Liver (tissue), 3 donors: ENCODE results near the gene TREX2.

Source experiments
- GABPA ChIP-seq, 2 donors: IDR thresholded peaks in 1 of 2; conservative IDR thresholded peaks in 1 of 2; 2 replicates each; pipeline ENCODE4 v1.6.1; 2016; ENCODE audit warnings: antibody characterized with exemption in 2 of 2, mild to moderate bottlenecking in 1 of 2, moderate library complexity in 1 of 2
- RAD21 ChIP-seq, 2 donors: IDR thresholded peaks; 2 replicates each; pipeline ENCODE4 v1.6.1; 2016; ENCODE audit warnings: antibody characterized with exemption in 2 of 2, mild to moderate bottlenecking in 2 of 2
- YY1 ChIP-seq: IDR thresholded peaks from 2 replicates; pipeline ENCODE4 v1.6.1; 2016; ENCODE audit warnings: antibody characterized with exemption, mild to moderate bottlenecking
- TF ChIP-seq, protein P1 (sequence below): fragments of 150-350 bp; IDR thresholded peaks from 2 replicates; pipeline ENCODE4 v1.5.1; 2017; ENCODE audit warnings: improper control_type of control experiment, low read depth, low read length; ENCODE audit not compliant: missing input control
- TF ChIP-seq, protein P2 (sequence below): IDR thresholded peaks from 2 replicates; pipeline ENCODE4 v1.6.1; 2016; ENCODE audit warnings: antibody characterized with exemption
- TF ChIP-seq, protein P3 (sequence below): IDR thresholded peaks from 2 replicates; pipeline ENCODE4 v1.6.1; 2016; ENCODE audit warnings: antibody characterized with exemption, mild to moderate bottlenecking
- donor health status: healthy.
- donor health status: healthy.

DNA sequence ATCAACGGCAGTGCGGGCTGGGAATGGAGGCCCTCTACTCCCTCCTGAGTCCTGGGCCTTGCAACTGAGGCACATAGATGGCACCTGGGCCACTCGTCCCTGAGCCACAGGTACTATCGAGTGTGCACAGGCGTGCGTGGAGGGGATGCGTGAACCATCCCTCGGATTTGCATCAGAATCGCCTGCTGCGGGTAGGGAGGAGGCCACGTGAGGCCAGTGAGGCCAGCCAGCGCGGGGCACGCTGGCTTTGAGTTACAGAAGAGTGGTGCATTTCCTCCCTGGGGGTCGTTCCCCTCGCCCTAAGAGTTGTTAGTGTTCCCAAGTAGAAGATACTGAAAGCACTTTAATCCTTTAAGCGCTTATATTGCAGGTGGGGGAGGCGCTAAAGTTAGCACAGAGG is 24.0 kb downstream of the TREX2 start:
- TF ChIP-seq YY1 (no peak), GABPA (IDR thresholded peaks at IDR 0.05 in 1 of 2, conservative IDR thresholded peaks at IDR 0.05 in 1 of 2) (no peak), RAD21 (IDR thresholded peaks at IDR 0.05) (no peak)
- TF ChIP-seq, protein P1, sequence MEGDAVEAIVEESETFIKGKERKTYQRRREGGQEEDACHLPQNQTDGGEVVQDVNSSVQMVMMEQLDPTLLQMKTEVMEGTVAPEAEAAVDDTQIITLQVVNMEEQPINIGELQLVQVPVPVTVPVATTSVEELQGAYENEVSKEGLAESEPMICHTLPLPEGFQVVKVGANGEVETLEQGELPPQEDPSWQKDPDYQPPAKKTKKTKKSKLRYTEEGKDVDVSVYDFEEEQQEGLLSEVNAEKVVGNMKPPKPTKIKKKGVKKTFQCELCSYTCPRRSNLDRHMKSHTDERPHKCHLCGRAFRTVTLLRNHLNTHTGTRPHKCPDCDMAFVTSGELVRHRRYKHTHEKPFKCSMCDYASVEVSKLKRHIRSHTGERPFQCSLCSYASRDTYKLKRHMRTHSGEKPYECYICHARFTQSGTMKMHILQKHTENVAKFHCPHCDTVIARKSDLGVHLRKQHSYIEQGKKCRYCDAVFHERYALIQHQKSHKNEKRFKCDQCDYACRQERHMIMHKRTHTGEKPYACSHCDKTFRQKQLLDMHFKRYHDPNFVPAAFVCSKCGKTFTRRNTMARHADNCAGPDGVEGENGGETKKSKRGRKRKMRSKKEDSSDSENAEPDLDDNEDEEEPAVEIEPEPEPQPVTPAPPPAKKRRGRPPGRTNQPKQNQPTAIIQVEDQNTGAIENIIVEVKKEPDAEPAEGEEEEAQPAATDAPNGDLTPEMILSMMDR = no peak
- TF ChIP-seq, protein P2, sequence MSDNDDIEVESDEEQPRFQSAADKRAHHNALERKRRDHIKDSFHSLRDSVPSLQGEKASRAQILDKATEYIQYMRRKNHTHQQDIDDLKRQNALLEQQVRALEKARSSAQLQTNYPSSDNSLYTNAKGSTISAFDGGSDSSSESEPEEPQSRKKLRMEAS = no peak
- TF ChIP-seq, protein P3, sequence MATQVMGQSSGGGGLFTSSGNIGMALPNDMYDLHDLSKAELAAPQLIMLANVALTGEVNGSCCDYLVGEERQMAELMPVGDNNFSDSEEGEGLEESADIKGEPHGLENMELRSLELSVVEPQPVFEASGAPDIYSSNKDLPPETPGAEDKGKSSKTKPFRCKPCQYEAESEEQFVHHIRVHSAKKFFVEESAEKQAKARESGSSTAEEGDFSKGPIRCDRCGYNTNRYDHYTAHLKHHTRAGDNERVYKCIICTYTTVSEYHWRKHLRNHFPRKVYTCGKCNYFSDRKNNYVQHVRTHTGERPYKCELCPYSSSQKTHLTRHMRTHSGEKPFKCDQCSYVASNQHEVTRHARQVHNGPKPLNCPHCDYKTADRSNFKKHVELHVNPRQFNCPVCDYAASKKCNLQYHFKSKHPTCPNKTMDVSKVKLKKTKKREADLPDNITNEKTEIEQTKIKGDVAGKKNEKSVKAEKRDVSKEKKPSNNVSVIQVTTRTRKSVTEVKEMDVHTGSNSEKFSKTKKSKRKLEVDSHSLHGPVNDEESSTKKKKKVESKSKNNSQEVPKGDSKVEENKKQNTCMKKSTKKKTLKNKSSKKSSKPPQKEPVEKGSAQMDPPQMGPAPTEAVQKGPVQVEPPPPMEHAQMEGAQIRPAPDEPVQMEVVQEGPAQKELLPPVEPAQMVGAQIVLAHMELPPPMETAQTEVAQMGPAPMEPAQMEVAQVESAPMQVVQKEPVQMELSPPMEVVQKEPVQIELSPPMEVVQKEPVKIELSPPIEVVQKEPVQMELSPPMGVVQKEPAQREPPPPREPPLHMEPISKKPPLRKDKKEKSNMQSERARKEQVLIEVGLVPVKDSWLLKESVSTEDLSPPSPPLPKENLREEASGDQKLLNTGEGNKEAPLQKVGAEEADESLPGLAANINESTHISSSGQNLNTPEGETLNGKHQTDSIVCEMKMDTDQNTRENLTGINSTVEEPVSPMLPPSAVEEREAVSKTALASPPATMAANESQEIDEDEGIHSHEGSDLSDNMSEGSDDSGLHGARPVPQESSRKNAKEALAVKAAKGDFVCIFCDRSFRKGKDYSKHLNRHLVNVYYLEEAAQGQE = no peak
